ENCODE results near the gene FAM3D.

- TF ChIP-seq KDM1A (IDR thresholded peaks at IDR 0.05; ENCODE audit: low read depth) (no peak), SMC3 (IDR thresholded peaks at IDR 0.05) (no peak), CEBPB (IDR thresholded peaks at IDR 0.05) (no peak), POLR2A (IDR thresholded peaks at IDR 0.05; ENCODE audit: low read length) (no peak), POLR2AphosphoS2 (conservative IDR thresholded peaks at IDR 0.05; ENCODE audit: low read length) (no peak), EP300 (IDR thresholded peaks at IDR 0.05) (no peak), MAZ (IDR thresholded peaks at IDR 0.05; ENCODE audit: borderline replicate concordance, low read depth, low read length) (no peak), NPAS2 (CRISPR knock-in tag; IDR thresholded peaks at IDR 0.05; ENCODE audit: borderline replicate concordance) (no peak), NFE2L2 (conservative IDR thresholded peaks at IDR 0.05; ENCODE audit: low read length) (no peak)
- TF ChIP-seq, protein P1, sequence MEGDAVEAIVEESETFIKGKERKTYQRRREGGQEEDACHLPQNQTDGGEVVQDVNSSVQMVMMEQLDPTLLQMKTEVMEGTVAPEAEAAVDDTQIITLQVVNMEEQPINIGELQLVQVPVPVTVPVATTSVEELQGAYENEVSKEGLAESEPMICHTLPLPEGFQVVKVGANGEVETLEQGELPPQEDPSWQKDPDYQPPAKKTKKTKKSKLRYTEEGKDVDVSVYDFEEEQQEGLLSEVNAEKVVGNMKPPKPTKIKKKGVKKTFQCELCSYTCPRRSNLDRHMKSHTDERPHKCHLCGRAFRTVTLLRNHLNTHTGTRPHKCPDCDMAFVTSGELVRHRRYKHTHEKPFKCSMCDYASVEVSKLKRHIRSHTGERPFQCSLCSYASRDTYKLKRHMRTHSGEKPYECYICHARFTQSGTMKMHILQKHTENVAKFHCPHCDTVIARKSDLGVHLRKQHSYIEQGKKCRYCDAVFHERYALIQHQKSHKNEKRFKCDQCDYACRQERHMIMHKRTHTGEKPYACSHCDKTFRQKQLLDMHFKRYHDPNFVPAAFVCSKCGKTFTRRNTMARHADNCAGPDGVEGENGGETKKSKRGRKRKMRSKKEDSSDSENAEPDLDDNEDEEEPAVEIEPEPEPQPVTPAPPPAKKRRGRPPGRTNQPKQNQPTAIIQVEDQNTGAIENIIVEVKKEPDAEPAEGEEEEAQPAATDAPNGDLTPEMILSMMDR (IDR thresholded peaks at IDR 0.05), result no peak
Observed at GRCh38 chr3:58711871-58712270, 45.3 kb upstream of the FAM3D start.

Measured in A549 (cell line).